H9 (cell line): ENCODE measurements around the gene RPP25. TPM values are rescaled to one million over a fixed set of nuclear protein-coding genes. Genes with fewer than 3 reads are reported as not detected.

Experiments used
- DNase-seq: peaks from one replicate; pipeline ENCODE4 v3.0.0-alpha.2; 2017
- H2AFZ ChIP-seq: one replicate; pipeline ENCODE4 v1.6.1; 2013; ENCODE audit warnings: mild to moderate bottlenecking, low read length, control low read depth, moderate library complexity
- H2AK5ac ChIP-seq: 2 replicates; pipeline ENCODE4 v1.6.1; 2013; ENCODE audit warnings: low read length, control low read depth, mixed read lengths; ENCODE audit not compliant: insufficient read length
- H2BK120ac ChIP-seq: one replicate; pipeline ENCODE4 v1.6.1; 2013; ENCODE audit warnings: low read depth, mild to moderate bottlenecking, low read length, control low read depth, inconsistent platforms; ENCODE audit not compliant: poor library complexity, severe bottlenecking
- H2BK12ac ChIP-seq: 2 replicates; pipeline ENCODE4 v1.6.1; 2013; ENCODE audit warnings: low read length, control low read depth, mixed read lengths, low read depth; ENCODE audit not compliant: insufficient read length
- H2BK15ac ChIP-seq: 2 replicates; pipeline ENCODE4 v1.6.1; 2013; ENCODE audit warnings: low read depth, low read length, control low read depth
- H2BK20ac ChIP-seq: one replicate; pipeline ENCODE4 v1.6.1; 2013; ENCODE audit warnings: low read depth, mild to moderate bottlenecking, low read length, control low read depth, inconsistent platforms; ENCODE audit not compliant: poor library complexity, severe bottlenecking
- H2BK5ac ChIP-seq: 2 replicates; pipeline ENCODE4 v1.6.1; 2013; ENCODE audit warnings: low read length, control low read depth, mixed read lengths; ENCODE audit not compliant: insufficient read length
- H3K14ac ChIP-seq: 2 replicates; pipeline ENCODE4 v1.6.1; 2013; ENCODE audit warnings: low read length, control low read depth; ENCODE audit not compliant: insufficient read depth
- H3K18ac ChIP-seq: 2 replicates; pipeline ENCODE4 v1.6.1; 2013; ENCODE audit warnings: low read depth, mild to moderate bottlenecking, mixed read lengths, low read length, control low read depth; ENCODE audit not compliant: insufficient read length
- H3K23ac ChIP-seq: 2 replicates; pipeline ENCODE4 v1.6.1; 2013; ENCODE audit warnings: low read length, control low read depth, mixed read lengths, low read depth; ENCODE audit not compliant: insufficient read length
- H3K23me2 ChIP-seq: 2 replicates; pipeline ENCODE4 v1.6.1; 2013; ENCODE audit warnings: low read depth, mild to moderate bottlenecking, mixed read lengths, low read length, control low read depth; ENCODE audit not compliant: insufficient read length, poor library complexity, severe bottlenecking
- H3K27ac ChIP-seq: 2 replicates; pipeline ENCODE4 v1.5.1; 2013; ENCODE audit warnings: low read length, control low read depth, mixed read lengths, low read depth; ENCODE audit not compliant: insufficient read length
- H3K27me3 ChIP-seq: 2 replicates; pipeline ENCODE4 v1.6.1; 2013; ENCODE audit warnings: low read length, control low read depth, inconsistent platforms; ENCODE audit not compliant: insufficient read depth
- H3K4ac ChIP-seq: 2 replicates; pipeline ENCODE4 v1.6.1; 2013; ENCODE audit warnings: low read depth, mild to moderate bottlenecking, control low read depth, inconsistent platforms, low read length, moderate library complexity
- H3K4me1 ChIP-seq: 2 replicates; pipeline ENCODE4 v1.6.1; 2013; ENCODE audit warnings: low read length, control low read depth, inconsistent platforms; ENCODE audit not compliant: insufficient read depth
- H3K4me2 ChIP-seq: 2 replicates; pipeline ENCODE4 v1.6.1; 2013; ENCODE audit warnings: low read length, control low read depth, mixed read lengths; ENCODE audit not compliant: insufficient read length, insufficient read depth
- H3K56ac ChIP-seq: 2 replicates; pipeline ENCODE4 v1.6.1; 2013; ENCODE audit warnings: low read depth, mild to moderate bottlenecking, mixed read lengths, low read length, control low read depth; ENCODE audit not compliant: insufficient read length
- H3K79me1 ChIP-seq: 2 replicates; pipeline ENCODE4 v1.6.1; 2013; ENCODE audit warnings: low read depth, mild to moderate bottlenecking, moderate library complexity, low read length, control low read depth, inconsistent platforms; ENCODE audit not compliant: insufficient read depth, poor library complexity, severe bottlenecking
- H3K79me2 ChIP-seq: 2 replicates; pipeline ENCODE4 v1.6.1; 2013; ENCODE audit warnings: low read length, control low read depth, inconsistent platforms; ENCODE audit not compliant: insufficient read depth
- H3K9ac ChIP-seq: 2 replicates; pipeline ENCODE4 v1.6.1; 2013; ENCODE audit warnings: low read length, control low read depth, mixed read lengths; ENCODE audit not compliant: insufficient read length; ENCODE audit errors: extremely low read depth
- H3K9me3 ChIP-seq: one replicate; pipeline ENCODE4 v1.6.1; 2013; ENCODE audit warnings: low read depth, low read length, inconsistent platforms; ENCODE audit not compliant: control insufficient read depth
- H3T11ph ChIP-seq: one replicate; pipeline ENCODE4 v1.6.1; 2013; ENCODE audit warnings: mild to moderate bottlenecking, low read length, control low read depth, inconsistent platforms
- H4K20me1 ChIP-seq: one replicate; pipeline ENCODE4 v1.6.1; 2013; ENCODE audit not compliant: control insufficient read depth, insufficient read length, insufficient read depth
- H4K5ac ChIP-seq: 2 replicates; pipeline ENCODE4 v1.6.1; 2013; ENCODE audit warnings: low read depth, mild to moderate bottlenecking, mixed read lengths, low read length, control low read depth; ENCODE audit not compliant: insufficient read length
- H4K8ac ChIP-seq: replicated peaks from 2 replicates; pipeline ENCODE4 v1.6.1; 2013; ENCODE audit warnings: low read length, control low read depth, mixed read lengths, low read depth; ENCODE audit not compliant: insufficient read length
- H4K91ac ChIP-seq: 2 replicates; pipeline ENCODE4 v1.6.1; 2013; ENCODE audit warnings: low read depth, mild to moderate bottlenecking, moderate library complexity, mixed read lengths, low read length, control low read depth; ENCODE audit not compliant: insufficient read length
- H3K27ac Mint-ChIP-seq, 3 experiments: 2 replicates in 2 of 3; 3 replicates in 1 of 3; pipeline ENCODE4 v1.8.0; 2020 to 2021; ENCODE audit warnings: mixed read lengths in 3 of 3, mild to moderate bottlenecking in 1 of 3, moderate library complexity in 1 of 3
- H3K27me3 Mint-ChIP-seq: 2 replicates; pipeline ENCODE4 v1.8.0; 2021; ENCODE audit warnings: low read depth, mild to moderate bottlenecking, moderate library complexity, mixed read lengths
- H3K36me3 Mint-ChIP-seq, 3 experiments: 2 replicates in 2 of 3; 3 replicates in 1 of 3; pipeline ENCODE4 v1.8.0; 2020 to 2021; ENCODE audit warnings: low read depth in 3 of 3, mixed read lengths in 3 of 3; ENCODE audit not compliant: insufficient read depth in 1 of 3
- H3K4me1 Mint-ChIP-seq, 2 experiments: 2 replicates each; pipeline ENCODE4 v1.8.0; 2020; ENCODE audit warnings: mixed read lengths in 2 of 2
- H3K4me3 Mint-ChIP-seq, 2 experiments: 2 replicates in 1 of 2; 3 replicates in 1 of 2; pipeline ENCODE4 v1.8.0; 2020 to 2021; ENCODE audit warnings: mild to moderate bottlenecking in 2 of 2, mixed read lengths in 2 of 2, moderate library complexity in 1 of 2
- H3K9me3 Mint-ChIP-seq, 2 experiments: 2 replicates in 1 of 2; 3 replicates in 1 of 2; pipeline ENCODE4 v1.8.0; 2020; ENCODE audit warnings: mild to moderate bottlenecking in 2 of 2, mixed read lengths in 2 of 2, moderate library complexity in 1 of 2
- WGBS: extraction: QIAGEN DNeasy Blood & Tissue Kit; methylation state at CpG from one replicate; pipeline ENCODE4 v1.1.7; 2013; ENCODE audit warnings: missing lambda C conversion rate, low lambda C conversion rate, mixed read lengths; ENCODE audit not compliant: insufficient read length; ENCODE audit errors: extremely low coverage; 5-methylcytosine and 5-hydroxymethylcytosine counted together
- total RNA-seq: library from RNA; stranded (reverse); gene quantifications from 2 replicates; pipeline ENCODE4 v1.2.1, GENCODE V29; 2021
- TF ChIP-seq, protein P1 (sequence below): fragments of 200-600 bp; sonication (generic); conservative IDR thresholded peaks from 3 replicates; pipeline ENCODE4 v1.8.0; 2021; ENCODE audit warnings: antibody characterized with exemption, mild to moderate bottlenecking

The RPP25 gene
- total RNA-seq, 1 experiment from 2014 or later = 12.6 TPM

DNA sequence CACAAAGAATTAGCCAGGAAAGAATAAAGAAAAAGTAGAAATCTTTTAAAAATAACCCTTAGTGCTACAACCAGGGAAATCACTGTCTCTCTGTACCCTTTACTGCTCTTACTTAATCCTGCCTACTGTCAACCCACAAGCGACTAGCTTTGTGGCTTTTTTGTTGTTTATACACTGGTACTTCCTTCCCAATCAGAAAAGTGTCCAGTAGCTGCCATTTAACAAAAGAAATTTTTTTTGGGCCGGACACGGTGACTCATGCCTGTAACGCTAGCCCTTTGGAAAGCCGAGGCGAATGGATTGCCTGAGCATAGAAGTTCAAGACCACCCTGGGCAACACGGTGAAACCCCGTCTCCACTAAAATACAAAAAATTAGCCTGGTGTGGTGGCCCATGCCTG lies 36.1 kb downstream of the RPP25 start:
- no peaks in the 10 kb centered on the region for H4K20me1 ChIP-seq
- H2BK5ac ChIP-seq = no peak overlapping the region
- no peak overlapping the region for H4K8ac ChIP-seq
- Mint-ChIP-seq H3K4me1 (no peaks in the 10 kb centered on the region), H3K9me3 (no peaks in the 10 kb centered on the region), H3K27me3 (no peaks in the 10 kb centered on the region), H3K36me3 (peaks cover 42 to 87% (median 67%) of the 10 kb centered on the region in 3 experiments; a peak in 6 of 7 replicates), H3K4me3 (no peak overlapping the region), H3K27ac (no peak overlapping the region)
- no peak overlapping the region for H3K4ac ChIP-seq
- H3K18ac ChIP-seq = no peak overlapping the region
- no peaks in the 10 kb centered on the region for H3K27me3 ChIP-seq
- no peak overlapping the region for H3T11ph ChIP-seq
- no peaks in the 10 kb centered on the region for H3K79me2 ChIP-seq
- DNase-seq = no peak
- H3K9me3 ChIP-seq = no peaks in the 10 kb centered on the region
- no peak overlapping the region for H2BK15ac ChIP-seq
- no CpG with 5 or more reads among the region's 8 CpGs for WGBS
- no peak overlapping the region for H2BK120ac ChIP-seq
- H2AFZ ChIP-seq = no peak overlapping the region
- H3K4me1 ChIP-seq = no peaks in the 10 kb centered on the region
- no peak overlapping the region for H3K23ac ChIP-seq
- peaks cover 2% of the 10 kb centered on the region for H3K79me1 ChIP-seq
- no peaks in the 10 kb centered on the region for H3K23me2 ChIP-seq
- H3K56ac ChIP-seq = no peak overlapping the region
- no peak overlapping the region for H2BK20ac ChIP-seq
- TF ChIP-seq, protein P1, sequence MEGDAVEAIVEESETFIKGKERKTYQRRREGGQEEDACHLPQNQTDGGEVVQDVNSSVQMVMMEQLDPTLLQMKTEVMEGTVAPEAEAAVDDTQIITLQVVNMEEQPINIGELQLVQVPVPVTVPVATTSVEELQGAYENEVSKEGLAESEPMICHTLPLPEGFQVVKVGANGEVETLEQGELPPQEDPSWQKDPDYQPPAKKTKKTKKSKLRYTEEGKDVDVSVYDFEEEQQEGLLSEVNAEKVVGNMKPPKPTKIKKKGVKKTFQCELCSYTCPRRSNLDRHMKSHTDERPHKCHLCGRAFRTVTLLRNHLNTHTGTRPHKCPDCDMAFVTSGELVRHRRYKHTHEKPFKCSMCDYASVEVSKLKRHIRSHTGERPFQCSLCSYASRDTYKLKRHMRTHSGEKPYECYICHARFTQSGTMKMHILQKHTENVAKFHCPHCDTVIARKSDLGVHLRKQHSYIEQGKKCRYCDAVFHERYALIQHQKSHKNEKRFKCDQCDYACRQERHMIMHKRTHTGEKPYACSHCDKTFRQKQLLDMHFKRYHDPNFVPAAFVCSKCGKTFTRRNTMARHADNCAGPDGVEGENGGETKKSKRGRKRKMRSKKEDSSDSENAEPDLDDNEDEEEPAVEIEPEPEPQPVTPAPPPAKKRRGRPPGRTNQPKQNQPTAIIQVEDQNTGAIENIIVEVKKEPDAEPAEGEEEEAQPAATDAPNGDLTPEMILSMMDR = no peak
- H4K91ac ChIP-seq = no peak overlapping the region
- H3K4me2 ChIP-seq = no peak overlapping the region
- H4K5ac ChIP-seq = no peak overlapping the region
- H3K9ac ChIP-seq = no peak overlapping the region
- no peak overlapping the region for H3K27ac ChIP-seq
- no peak overlapping the region for H2AK5ac ChIP-seq
- H2BK12ac ChIP-seq = no peak overlapping the region
- H3K14ac ChIP-seq = no peak overlapping the region
